ENCODE data around the gene RNPEPL1.
"Not testable (repeated sequence)": the region's sequence is repeated elsewhere in the genome, so short reads cannot be mapped to it uniquely, and the experiment has no call there.

The RNPEPL1 gene, protein sequence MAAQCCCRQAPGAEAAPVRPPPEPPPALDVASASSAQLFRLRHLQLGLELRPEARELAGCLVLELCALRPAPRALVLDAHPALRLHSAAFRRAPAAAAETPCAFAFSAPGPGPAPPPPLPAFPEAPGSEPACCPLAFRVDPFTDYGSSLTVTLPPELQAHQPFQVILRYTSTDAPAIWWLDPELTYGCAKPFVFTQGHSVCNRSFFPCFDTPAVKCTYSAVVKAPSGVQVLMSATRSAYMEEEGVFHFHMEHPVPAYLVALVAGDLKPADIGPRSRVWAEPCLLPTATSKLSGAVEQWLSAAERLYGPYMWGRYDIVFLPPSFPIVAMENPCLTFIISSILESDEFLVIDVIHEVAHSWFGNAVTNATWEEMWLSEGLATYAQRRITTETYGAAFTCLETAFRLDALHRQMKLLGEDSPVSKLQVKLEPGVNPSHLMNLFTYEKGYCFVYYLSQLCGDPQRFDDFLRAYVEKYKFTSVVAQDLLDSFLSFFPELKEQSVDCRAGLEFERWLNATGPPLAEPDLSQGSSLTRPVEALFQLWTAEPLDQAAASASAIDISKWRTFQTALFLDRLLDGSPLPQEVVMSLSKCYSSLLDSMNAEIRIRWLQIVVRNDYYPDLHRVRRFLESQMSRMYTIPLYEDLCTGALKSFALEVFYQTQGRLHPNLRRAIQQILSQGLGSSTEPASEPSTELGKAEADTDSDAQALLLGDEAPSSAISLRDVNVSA

DNA sequence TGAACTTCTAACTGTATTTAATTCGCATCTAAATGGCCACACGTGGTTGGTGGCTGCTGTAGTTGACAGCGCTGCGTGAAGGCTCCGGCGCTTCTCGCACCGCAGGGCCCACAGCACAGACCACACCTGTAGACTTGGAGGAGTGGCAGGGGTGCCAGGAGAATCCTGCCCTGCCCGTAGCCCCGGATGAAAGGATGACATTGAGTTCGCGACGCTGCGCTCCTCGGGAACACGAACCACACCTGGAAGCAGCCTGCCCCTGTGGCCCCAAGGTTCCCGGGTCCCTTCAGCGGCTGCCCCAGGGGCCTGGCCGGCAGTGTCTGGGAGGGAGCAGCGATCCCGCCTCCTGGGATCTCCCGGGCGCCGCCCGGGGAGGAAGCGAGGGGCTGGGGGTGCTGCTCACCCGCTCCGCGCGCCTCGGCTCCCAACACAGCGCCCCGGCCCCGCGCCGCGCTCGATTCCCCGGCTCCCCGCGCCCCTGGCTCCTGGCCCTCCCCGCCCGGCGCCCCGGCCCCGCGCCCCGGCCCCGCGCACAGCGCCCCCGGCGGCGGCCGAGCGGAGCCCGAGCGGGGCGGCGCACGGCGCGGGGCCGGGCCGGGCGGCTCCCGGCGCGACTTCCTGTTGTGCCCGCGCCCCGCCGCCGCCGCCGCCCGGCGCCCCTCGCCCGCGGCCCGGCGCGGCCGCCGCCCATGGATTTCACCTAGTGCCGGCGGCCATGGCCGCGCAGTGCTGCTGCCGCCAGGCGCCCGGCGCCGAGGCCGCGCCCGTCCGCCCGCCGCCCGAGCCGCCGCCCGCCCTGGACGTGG, at the start of gene RNPEPL1:
RNPEPL1 (plus strand) TSS at position 613 of the 806 bp plus-strand sequence; CDS start at position 716, 103 bp downstream.
- H3K4me3 ChIP-seq (replicated peaks; ENCODE audit: low read depth, low read length) = peak within 1 kb of the TSS; percentile 61
- TF ChIP-seq, protein P1, sequence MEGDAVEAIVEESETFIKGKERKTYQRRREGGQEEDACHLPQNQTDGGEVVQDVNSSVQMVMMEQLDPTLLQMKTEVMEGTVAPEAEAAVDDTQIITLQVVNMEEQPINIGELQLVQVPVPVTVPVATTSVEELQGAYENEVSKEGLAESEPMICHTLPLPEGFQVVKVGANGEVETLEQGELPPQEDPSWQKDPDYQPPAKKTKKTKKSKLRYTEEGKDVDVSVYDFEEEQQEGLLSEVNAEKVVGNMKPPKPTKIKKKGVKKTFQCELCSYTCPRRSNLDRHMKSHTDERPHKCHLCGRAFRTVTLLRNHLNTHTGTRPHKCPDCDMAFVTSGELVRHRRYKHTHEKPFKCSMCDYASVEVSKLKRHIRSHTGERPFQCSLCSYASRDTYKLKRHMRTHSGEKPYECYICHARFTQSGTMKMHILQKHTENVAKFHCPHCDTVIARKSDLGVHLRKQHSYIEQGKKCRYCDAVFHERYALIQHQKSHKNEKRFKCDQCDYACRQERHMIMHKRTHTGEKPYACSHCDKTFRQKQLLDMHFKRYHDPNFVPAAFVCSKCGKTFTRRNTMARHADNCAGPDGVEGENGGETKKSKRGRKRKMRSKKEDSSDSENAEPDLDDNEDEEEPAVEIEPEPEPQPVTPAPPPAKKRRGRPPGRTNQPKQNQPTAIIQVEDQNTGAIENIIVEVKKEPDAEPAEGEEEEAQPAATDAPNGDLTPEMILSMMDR (IDR thresholded peaks at IDR 0.05; ENCODE audit: low read depth, low read length, missing control alignments) = no peak
- no peak for DNase-seq (ENCODE audit: extremely low read depth, low read depth)

DNA sequence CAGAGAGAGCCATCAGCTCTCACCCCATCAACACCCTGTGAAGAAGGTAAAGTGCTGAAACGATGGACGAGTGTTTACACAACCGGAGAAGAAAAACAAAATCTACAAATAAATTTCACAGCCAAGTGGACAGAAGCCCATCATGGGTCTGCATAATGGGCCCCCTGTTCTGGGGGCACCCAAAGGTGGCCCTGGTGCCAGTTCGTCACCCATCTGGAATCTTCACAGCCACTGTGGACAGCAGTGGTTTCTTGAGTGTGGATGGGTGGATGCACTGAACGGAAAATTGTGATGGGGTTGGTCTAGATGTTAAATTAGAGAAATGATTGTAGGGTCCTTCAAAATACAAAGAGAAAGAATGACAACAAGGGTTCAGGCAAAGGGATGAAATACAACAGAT, 49.3 kb upstream of the RNPEPL1 start:
- TF ChIP-seq, protein P1 (IDR thresholded peaks at IDR 0.05; ENCODE audit: low read depth, low read length, missing control alignments) = no peak
- DNase-seq (ENCODE audit: extremely low read depth, low read depth) = no peak
- no peak overlapping the region for H3K4me3 ChIP-seq (replicated peaks; ENCODE audit: low read depth, low read length)

DNA sequence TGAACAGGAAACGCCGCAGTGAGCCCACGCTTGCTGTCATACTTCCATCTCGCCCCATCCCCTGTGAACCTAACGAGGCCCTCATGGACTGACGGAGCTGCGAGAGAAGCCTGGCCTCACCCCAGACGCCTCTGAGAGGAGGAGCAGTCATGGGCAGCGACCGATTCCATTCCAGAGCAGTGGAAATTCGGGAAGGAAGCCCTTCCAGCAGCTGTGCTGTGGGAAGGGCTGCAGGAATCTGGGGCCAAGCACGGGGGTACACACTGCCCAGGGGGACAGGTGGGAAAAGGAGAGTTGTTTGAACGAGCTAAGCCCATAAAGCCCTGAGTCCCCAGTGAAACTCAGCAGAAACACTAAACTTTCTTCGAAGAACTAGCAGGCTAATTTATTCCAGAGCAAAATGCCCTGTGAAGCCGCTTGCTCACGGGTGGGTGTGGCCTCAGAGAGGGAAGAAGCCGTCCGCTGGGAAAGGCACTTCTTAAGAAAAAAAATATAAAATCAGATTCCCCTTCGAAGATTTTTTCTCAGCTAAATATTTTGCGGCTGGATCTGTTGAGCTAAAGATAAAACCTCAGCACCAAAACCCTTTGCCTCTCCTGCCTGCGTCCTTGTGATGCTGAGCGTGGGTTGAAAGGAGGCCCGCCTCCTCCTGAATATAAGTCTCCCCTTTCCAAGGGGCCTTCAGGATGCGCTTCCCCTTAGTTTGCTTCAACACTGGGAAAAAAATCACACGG, 48.7 kb upstream of the RNPEPL1 start:
- no peak overlapping the region for H3K4me3 ChIP-seq (replicated peaks; ENCODE audit: low read depth, low read length)
- DNase-seq (ENCODE audit: extremely low read depth, low read depth) = no peak
- TF ChIP-seq, protein P1 (IDR thresholded peaks at IDR 0.05; ENCODE audit: low read depth, low read length, missing control alignments) = no peak

DNA sequence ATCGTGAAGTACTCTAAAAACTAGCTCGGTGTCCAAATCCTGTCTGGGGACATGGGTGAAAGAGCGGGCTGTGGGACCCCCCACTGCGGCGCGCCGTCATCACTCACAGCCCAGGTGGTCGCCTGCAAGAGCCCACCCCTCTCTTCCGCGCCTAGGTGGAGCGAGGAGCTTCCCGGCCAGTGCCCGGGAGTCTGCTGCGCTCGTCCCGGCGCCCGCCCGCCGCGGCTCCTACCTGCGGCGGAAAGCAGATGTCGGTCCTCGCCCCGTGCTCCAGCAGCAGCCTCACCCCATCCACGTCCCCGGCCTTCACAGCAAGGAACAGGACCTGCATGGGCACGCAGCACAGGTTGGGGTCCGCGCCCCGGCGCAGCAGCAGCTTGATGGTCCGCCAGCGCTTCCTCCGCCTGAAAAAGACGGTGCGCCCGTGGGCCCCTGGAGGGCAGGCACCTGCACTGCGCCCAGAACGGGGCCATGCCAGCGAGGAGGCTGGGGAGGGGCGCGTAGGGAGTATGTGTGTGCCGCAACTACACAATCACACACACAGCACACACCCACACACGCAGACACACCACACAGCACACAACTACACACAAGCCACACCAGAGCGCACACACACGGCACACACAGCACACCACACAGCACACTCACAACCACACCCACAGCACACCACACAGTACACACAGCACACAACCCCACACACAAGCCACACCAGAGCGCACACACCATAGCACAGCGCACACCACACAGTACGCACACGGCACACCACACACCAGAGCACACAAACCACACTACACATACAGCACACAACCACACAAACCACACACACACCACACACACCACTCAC, 47.9 kb upstream of the RNPEPL1 start:
- TF ChIP-seq, protein P1 (IDR thresholded peaks at IDR 0.05; ENCODE audit: low read depth, low read length, missing control alignments) = no peak
- no peak for DNase-seq (ENCODE audit: extremely low read depth, low read depth)
- H3K4me3 ChIP-seq (replicated peaks; ENCODE audit: low read depth, low read length) = no peak overlapping the region

DNA sequence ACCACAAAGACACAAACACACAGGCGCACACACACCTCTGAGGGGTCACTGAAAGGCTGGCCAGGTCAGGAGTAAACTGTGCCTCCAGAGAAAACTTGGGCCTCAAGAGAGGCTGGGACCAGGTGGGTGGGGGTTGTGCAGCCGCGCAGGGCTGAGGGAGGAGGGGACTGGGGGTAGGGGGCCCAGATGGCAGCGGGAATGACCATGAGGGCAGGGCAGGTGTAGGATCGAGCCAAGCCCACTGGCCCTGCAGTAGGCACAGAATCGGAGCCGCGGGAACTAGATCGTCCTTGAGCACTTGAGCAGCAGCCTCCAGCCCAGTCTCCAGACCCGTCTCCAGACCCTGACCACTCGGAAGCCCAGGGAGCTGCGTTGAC, 47.3 kb upstream of the RNPEPL1 start:
- no peak for DNase-seq (ENCODE audit: extremely low read depth, low read depth)
- TF ChIP-seq, protein P1 (IDR thresholded peaks at IDR 0.05; ENCODE audit: low read depth, low read length, missing control alignments) = no peak

DNA sequence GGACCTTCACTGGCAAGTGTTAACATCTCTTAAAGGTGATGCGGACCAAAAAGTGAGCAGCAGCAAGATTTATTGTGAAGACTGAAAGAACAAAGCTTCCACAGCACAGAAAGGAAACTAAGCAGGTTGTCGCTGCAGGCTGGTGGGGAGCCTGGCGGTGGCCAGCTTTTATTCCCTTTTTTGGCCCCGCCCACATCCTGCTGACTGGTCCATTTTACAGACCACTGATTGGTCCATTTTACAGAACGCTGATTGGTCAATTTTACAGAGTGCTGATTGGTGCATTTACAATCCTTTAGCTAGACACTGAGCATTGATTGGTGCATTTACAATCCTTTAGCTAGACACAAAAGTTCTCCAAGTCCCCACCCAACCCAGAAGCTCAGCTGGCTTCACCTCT, 46.4 kb upstream of the RNPEPL1 start:
- not testable (repeated sequence) for H3K4me3 ChIP-seq (replicated peaks; ENCODE audit: low read depth, low read length); DNase-seq (ENCODE audit: extremely low read depth, low read depth)

More for the DNA sequence above, 47.3 kb upstream of the RNPEPL1 start:
- no peak overlapping the region for H3K4me3 ChIP-seq (replicated peaks; ENCODE audit: low read depth, low read length)

All from HFF-Myc (cell line).